NT2/D1 (cell line): Measurements from ENCODE around the gene LARGE2.

Source experiments
- SUZ12 ChIP-seq: IDR thresholded peaks from 2 replicates; pipeline ENCODE4 v1.6.1; 2011; ENCODE audit not compliant: insufficient read length, insufficient read depth; ENCODE audit errors: extremely low read depth
- YY1 ChIP-seq: IDR thresholded peaks from 2 replicates; pipeline ENCODE4 v1.6.1; 2011; ENCODE audit not compliant: insufficient read length, insufficient read depth
- ZNF274 ChIP-seq: IDR thresholded peaks from 2 replicates; pipeline ENCODE4 v1.6.1; 2011; ENCODE audit warnings: mild to moderate bottlenecking, low read depth, low read length

- TF ChIP-seq ZNF274 (no peak), YY1 (no peak), SUZ12 (no peak)
Measured at GRCh38 chr11:45937916-45938315, 15.5 kb downstream of the LARGE2 start.
